Measurements from ENCODE around the gene RIMS1.

Gene RIMS1

GRCh38 chr6:72245565-72245964 lies 359.2 kb downstream of the RIMS1 start:
- DNase-seq (ENCODE audit: low read depth in 2 of 2), result no peak

GRCh38 chr6:72246926-72247325 lies 360.6 kb downstream of the RIMS1 start:
- DNase-seq (ENCODE audit: low read depth in 2 of 2), result no peak

GRCh38 chr6:72248621-72249020 lies 362.3 kb downstream of the RIMS1 start:
- DNase-seq (ENCODE audit: low read depth in 2 of 2), result no peak

GRCh38 chr6:72250664-72251063 lies 364.3 kb downstream of the RIMS1 start:
- no peak for DNase-seq (ENCODE audit: low read depth in 2 of 2)

- no peak for DNase-seq (ENCODE audit: low read depth in 2 of 2)
Measured at GRCh38 chr6:72260489-72260888, 374.1 kb downstream of the RIMS1 start.

- no peak for DNase-seq (ENCODE audit: low read depth in 2 of 2)
Measured at GRCh38 chr6:72261554-72261953, 375.2 kb downstream of the RIMS1 start.

- DNase-seq (ENCODE audit: low read depth in 2 of 2), result no peak
Measured at GRCh38 chr6:72262254-72262653, 375.9 kb downstream of the RIMS1 start.

GRCh38 chr6:72267470-72267869 lies 381.1 kb downstream of the RIMS1 start:
- no peak for DNase-seq (ENCODE audit: low read depth in 2 of 2)

- DNase-seq (ENCODE audit: low read depth in 2 of 2), result no peak
Measured at GRCh38 chr6:72271531-72271930, 385.2 kb downstream of the RIMS1 start.

- DNase-seq (ENCODE audit: low read depth in 2 of 2), result no peak
Measured at GRCh38 chr6:72272958-72273357, 386.6 kb downstream of the RIMS1 start.

GRCh38 chr6:72275888-72276287 lies 389.5 kb downstream of the RIMS1 start:
- no peak for DNase-seq (ENCODE audit: low read depth in 2 of 2)

GRCh38 chr6:72282201-72282600 lies 395.9 kb downstream of the RIMS1 start:
- DNase-seq (ENCODE audit: low read depth in 2 of 2), result no peak

GRCh38 chr6:72283571-72283970 lies 397.2 kb downstream of the RIMS1 start:
- DNase-seq (ENCODE audit: low read depth in 2 of 2), result no peak

GRCh38 chr6:72286911-72287311 lies 400.6 kb downstream of the RIMS1 start:
- no peak for DNase-seq (ENCODE audit: low read depth in 2 of 2)

GRCh38 chr6:72287801-72288200 lies 401.5 kb downstream of the RIMS1 start:
- no peak for DNase-seq (ENCODE audit: low read depth in 2 of 2)

GRCh38 chr6:72288592-72288991 lies 402.2 kb downstream of the RIMS1 start:
- DNase-seq (ENCODE audit: low read depth in 2 of 2), result no peak

- no peak for DNase-seq (ENCODE audit: low read depth in 2 of 2)
Measured at GRCh38 chr6:72290620-72291019, 404.3 kb downstream of the RIMS1 start.

GRCh38 chr6:72296375-72296774 lies 410.0 kb downstream of the RIMS1 start:
- DNase-seq (ENCODE audit: low read depth in 2 of 2), result no peak

GRCh38 chr6:72305971-72306370 lies 419.6 kb downstream of the RIMS1 start:
- DNase-seq (ENCODE audit: low read depth in 2 of 2), result no peak

GRCh38 chr6:72316675-72317380 lies 430.5 kb downstream of the RIMS1 start:
- no peak for DNase-seq (ENCODE audit: low read depth in 2 of 2)

GRCh38 chr6:72321788-72322187 lies 435.4 kb downstream of the RIMS1 start:
- DNase-seq (ENCODE audit: low read depth in 2 of 2), result no peak

GRCh38 chr6:72322771-72323170 lies 436.4 kb downstream of the RIMS1 start:
- DNase-seq (ENCODE audit: low read depth in 2 of 2), result no peak

GRCh38 chr6:72324591-72324990 lies 438.2 kb downstream of the RIMS1 start:
- no peak for DNase-seq (ENCODE audit: low read depth in 2 of 2)

- no peak for DNase-seq (ENCODE audit: low read depth in 2 of 2)
Measured at GRCh38 chr6:72328775-72329174, 442.4 kb downstream of the RIMS1 start.
